Activated gamma-delta T cell treated with Interleukin-2 at 50 U/mL for 16 hours (primary cell): ENCODE measurements around the gene SPNS3.

Source experiments
- DNase-seq: peaks from one replicate; pipeline ENCODE4 v3.0.0-alpha.2; 2020

SPNS3 gene

GRCh38 chr17:4427505-4427904, 6.2 kb upstream of the SPNS3 start:
- no peak for DNase-seq

- peak; percentile 7 for DNase-seq
Measured at GRCh38 chr17:4436381-4436780, 2.6 kb downstream of the SPNS3 start.

- DNase-seq, result no peak
Measured at GRCh38 chr17:4436846-4437245, 3.1 kb downstream of the SPNS3 start.

- DNase-seq, result no peak
Measured at GRCh38 chr17:4438162-4438944, 4.6 kb downstream of the SPNS3 start.

- DNase-seq, result no peak
Measured at GRCh38 chr17:4440021-4440420, 6.3 kb downstream of the SPNS3 start.

- DNase-seq, result no peak
Measured at GRCh38 chr17:4440690-4441686, 7.2 kb downstream of the SPNS3 start.

- no peak for DNase-seq
Measured at GRCh38 chr17:4442582-4442981, 8.8 kb downstream of the SPNS3 start.

GRCh38 chr17:4443476-4443875, 9.7 kb downstream of the SPNS3 start:
- DNase-seq, result no peak

- DNase-seq, result no peak
Measured at GRCh38 chr17:4444782-4445473, 11.2 kb downstream of the SPNS3 start.

- DNase-seq, result no peak
Measured at GRCh38 chr17:4445731-4446130, 12.0 kb downstream of the SPNS3 start.

GRCh38 chr17:4446326-4447071, 12.8 kb downstream of the SPNS3 start:
- no peak for DNase-seq

- DNase-seq, result no peak
Measured at GRCh38 chr17:4448197-4448980, 14.6 kb downstream of the SPNS3 start.

- DNase-seq, result no peak
Measured at GRCh38 chr17:4449736-4450135, 16.0 kb downstream of the SPNS3 start.

GRCh38 chr17:4450710-4451316, 17.1 kb downstream of the SPNS3 start:
- no peak for DNase-seq

- no peak for DNase-seq
Measured at GRCh38 chr17:4453812-4454591, 20.3 kb downstream of the SPNS3 start.

- DNase-seq, result no peak
Measured at GRCh38 chr17:4460661-4461060, 26.9 kb downstream of the SPNS3 start.

GRCh38 chr17:4463818-4464476, 30.2 kb downstream of the SPNS3 start:
- no peak for DNase-seq

- no peak for DNase-seq
Measured at GRCh38 chr17:4465786-4466185, 32.0 kb downstream of the SPNS3 start.

- no peak for DNase-seq
Measured at GRCh38 chr17:4467287-4467686, 33.5 kb downstream of the SPNS3 start.

GRCh38 chr17:4469552-4469951, 35.8 kb downstream of the SPNS3 start:
- no peak for DNase-seq
